Measurements from ENCODE around the gene VPREB3. TPM values are rescaled to one million over a fixed set of nuclear protein-coding genes. Genes with fewer than 3 reads are reported as not detected.

The VPREB3 gene
- total RNA-seq, 1 experiment from 2014 or later: 2.4 TPM

GRCh38 chr22:23744001-23744400, 10.2 kb downstream of the VPREB3 start:
- Histone ChIP-seq H3K36me3 (ENCODE audit: control insufficient read depth in 1 of 2, insufficient read depth in 2 of 2, low read length in 2 of 2) (peaks cover 0 to 8% of the 10 kb centered on the region in 2 experiments; a peak in 2 of 4 replicates), H3K27me3 (ENCODE audit: insufficient read depth, low read length) (no peaks in the 10 kb centered on the region), H3K79me2 (ENCODE audit: insufficient read depth, low read length) (no peaks in the 10 kb centered on the region), H3K27ac (ENCODE audit: low read depth, low read length) (no peak overlapping the region), H4K20me1 (ENCODE audit: insufficient read depth) (no peaks in the 10 kb centered on the region), H3K9me2 (ENCODE audit: insufficient read depth) (no peaks in the 10 kb centered on the region), H3K9ac (ENCODE audit: low read length) (no peak overlapping the region), H3K4me1 (ENCODE audit: control insufficient read depth in 1 of 2, insufficient read depth in 2 of 2, low read length in 2 of 2) (no peaks in the 10 kb centered on the region), H2AFZ (ENCODE audit: low read depth, low read length, poor library complexity, severe bottlenecking) (no peak overlapping the region), H3K9me3 (ENCODE audit: control insufficient read depth in 1 of 2, insufficient read depth in 1 of 2, low read depth in 1 of 2, low read length in 2 of 2) (no peaks in the 10 kb centered on the region), H3K4me3 (replicated peaks in 1 of 2; ENCODE audit: low read depth in 1 of 2, low read length in 2 of 2) (no peak overlapping the region), H3K4me2 (ENCODE audit: low read length) (no peak overlapping the region)
- ChIA-PET POLR2A (no interaction called here), CTCF (no interaction called here), RAD21 (ENCODE audit: low non-redundant PET in 1 of 2, low total read pairs in 2 of 2, uncharacterized antibody in 2 of 2, unreplicated experiment in 2 of 2) (no interaction called here)
- no peak for TF ChIP-seq POLR2A (IDR thresholded peaks at IDR 0.05; ENCODE audit: borderline replicate concordance, extremely low read depth, insufficient read depth, insufficient read length)
- TF ChIP-seq SRF (IDR thresholded peaks at IDR 0.05; ENCODE audit: low read depth): no peak
- no peak for TF ChIP-seq FOSL1 (IDR thresholded peaks at IDR 0.05; ENCODE audit: low read depth)
- TF ChIP-seq SP1 (IDR thresholded peaks at IDR 0.05; ENCODE audit: low read depth): no peak
- TF ChIP-seq, protein P1, sequence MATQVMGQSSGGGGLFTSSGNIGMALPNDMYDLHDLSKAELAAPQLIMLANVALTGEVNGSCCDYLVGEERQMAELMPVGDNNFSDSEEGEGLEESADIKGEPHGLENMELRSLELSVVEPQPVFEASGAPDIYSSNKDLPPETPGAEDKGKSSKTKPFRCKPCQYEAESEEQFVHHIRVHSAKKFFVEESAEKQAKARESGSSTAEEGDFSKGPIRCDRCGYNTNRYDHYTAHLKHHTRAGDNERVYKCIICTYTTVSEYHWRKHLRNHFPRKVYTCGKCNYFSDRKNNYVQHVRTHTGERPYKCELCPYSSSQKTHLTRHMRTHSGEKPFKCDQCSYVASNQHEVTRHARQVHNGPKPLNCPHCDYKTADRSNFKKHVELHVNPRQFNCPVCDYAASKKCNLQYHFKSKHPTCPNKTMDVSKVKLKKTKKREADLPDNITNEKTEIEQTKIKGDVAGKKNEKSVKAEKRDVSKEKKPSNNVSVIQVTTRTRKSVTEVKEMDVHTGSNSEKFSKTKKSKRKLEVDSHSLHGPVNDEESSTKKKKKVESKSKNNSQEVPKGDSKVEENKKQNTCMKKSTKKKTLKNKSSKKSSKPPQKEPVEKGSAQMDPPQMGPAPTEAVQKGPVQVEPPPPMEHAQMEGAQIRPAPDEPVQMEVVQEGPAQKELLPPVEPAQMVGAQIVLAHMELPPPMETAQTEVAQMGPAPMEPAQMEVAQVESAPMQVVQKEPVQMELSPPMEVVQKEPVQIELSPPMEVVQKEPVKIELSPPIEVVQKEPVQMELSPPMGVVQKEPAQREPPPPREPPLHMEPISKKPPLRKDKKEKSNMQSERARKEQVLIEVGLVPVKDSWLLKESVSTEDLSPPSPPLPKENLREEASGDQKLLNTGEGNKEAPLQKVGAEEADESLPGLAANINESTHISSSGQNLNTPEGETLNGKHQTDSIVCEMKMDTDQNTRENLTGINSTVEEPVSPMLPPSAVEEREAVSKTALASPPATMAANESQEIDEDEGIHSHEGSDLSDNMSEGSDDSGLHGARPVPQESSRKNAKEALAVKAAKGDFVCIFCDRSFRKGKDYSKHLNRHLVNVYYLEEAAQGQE (IDR thresholded peaks at IDR 0.05; ENCODE audit: low read depth): no peak
- TF ChIP-seq, protein P2, sequence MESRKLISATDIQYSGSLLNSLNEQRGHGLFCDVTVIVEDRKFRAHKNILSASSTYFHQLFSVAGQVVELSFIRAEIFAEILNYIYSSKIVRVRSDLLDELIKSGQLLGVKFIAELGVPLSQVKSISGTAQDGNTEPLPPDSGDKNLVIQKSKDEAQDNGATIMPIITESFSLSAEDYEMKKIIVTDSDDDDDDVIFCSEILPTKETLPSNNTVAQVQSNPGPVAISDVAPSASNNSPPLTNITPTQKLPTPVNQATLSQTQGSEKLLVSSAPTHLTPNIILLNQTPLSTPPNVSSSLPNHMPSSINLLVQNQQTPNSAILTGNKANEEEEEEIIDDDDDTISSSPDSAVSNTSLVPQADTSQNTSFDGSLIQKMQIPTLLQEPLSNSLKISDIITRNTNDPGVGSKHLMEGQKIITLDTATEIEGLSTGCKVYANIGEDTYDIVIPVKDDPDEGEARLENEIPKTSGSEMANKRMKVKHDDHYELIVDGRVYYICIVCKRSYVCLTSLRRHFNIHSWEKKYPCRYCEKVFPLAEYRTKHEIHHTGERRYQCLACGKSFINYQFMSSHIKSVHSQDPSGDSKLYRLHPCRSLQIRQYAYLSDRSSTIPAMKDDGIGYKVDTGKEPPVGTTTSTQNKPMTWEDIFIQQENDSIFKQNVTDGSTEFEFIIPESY (IDR thresholded peaks at IDR 0.05; ENCODE audit: extremely low read depth, insufficient replicate concordance, low read length): no peak
- intact Hi-C loops (cut with micrococcal nuclease): no loop called here
- no TSS peak for BruUV-seq (replicated peaks)
- no peak for ATAC-seq
- DNase-seq (ENCODE audit: low read depth, low spot score): no peak

All from HCT116 (cell line).